Stimulated activated CD4-positive, alpha-beta T cell treated with anti-CD3 and anti-CD28 coated beads, TNF-alpha, amount 100 ng/mL, for 4 hours (primary cell): ENCODE results near the gene TRAF7.
A peak's percentile ranks its signal among the peaks of the same experiment; 100 is the strongest.

ENCODE experiments used
- DNase-seq, 3 experiments: peaks; one replicate each; pipeline ENCODE4 v3.0.0-alpha.2; 2020; ENCODE audit warnings: low read depth in 3 of 3

TRAF7 gene

DNA sequence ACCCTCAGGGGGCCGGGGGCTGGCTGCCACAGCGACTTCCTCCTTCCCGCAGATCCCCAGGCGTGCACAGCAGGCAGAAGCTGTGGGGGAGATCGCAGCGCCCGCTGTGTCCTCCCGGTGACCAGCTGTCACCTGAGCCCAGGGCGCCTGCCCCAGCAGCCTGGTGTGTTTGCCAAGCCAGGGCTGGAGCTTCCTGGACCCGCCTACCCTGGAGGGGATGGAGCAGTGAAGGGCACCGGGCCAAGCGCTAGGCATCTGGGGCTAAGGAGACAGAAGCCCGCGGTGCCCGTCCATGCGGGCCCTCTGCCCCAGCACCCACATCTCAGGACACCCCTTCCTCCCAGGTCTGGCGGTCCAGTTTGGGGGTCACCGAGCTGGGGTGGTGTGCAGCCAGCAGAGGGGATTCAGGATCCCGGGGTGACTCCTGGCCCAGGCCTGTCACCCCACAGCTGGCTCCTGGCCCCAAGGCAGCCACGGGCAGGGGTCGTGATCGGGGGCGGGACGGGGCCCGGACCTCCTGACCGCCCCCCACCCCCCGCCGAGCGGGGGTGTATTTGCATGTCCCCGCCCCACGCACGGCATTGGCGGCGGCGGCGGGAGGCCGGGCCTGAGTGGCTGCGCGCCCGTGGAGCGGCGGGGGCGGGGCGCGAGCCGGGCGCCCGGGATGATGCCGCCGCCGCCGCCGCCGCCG, 7.5 kb upstream of the TRAF7 start, which contains the start of gene RAB26:
TSS of gene RAB26 (plus strand) at position 645 of the 691 bp plus-strand sequence. CDS start 159 bp downstream, outside the sequence.
- DNase-seq: peak in 2 of 3 experiments; percentile 17 to 36

DNA sequence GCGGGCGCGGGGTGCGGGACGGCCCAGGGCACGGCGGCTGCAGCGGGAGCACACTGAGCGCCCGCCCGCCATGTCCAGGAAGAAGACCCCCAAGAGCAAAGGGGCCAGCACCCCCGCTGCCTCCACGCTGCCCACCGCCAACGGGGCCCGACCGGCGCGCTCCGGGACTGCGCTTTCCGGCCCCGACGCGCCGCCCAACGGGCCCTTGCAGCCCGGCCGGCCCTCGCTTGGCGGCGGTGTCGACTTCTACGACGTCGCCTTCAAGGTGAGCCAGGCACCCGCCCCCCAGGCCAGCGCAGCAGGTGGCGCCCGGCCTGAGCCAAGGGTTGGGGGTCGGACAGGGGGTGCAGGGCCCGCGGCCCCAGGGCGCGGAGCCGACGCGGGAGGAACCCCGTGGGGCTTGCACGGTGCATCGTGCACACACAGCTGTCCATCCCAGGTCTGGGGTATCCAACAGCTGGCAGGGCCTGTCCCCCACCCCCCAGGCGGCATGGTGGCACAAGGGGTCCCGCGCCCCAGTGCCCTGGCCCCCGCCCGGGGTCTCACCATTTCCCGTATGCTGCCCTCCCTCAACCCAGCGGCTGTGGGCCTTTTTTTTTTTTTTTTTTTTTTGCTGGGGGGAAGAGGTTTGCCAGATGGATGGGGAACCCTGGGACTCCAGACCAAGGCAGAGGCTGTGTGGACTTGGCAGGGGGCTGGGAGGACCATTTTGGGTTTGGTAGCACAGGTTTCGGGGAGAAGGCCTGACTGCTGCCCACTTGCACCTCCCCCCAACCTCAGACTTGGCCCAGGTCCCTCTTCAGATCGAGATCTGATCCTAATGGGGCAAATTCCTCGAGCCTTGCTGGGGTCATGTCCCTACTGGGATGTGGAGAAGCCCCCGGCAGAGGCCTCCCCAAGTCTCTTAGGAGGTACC, 6.6 kb upstream of the TRAF7 start:
- no peak for DNase-seq

GRCh38 chr16:2149630-2150417, 5.8 kb upstream of the TRAF7 start:
- peak in 1 of 3 experiments; percentile 18 for DNase-seq

DNA sequence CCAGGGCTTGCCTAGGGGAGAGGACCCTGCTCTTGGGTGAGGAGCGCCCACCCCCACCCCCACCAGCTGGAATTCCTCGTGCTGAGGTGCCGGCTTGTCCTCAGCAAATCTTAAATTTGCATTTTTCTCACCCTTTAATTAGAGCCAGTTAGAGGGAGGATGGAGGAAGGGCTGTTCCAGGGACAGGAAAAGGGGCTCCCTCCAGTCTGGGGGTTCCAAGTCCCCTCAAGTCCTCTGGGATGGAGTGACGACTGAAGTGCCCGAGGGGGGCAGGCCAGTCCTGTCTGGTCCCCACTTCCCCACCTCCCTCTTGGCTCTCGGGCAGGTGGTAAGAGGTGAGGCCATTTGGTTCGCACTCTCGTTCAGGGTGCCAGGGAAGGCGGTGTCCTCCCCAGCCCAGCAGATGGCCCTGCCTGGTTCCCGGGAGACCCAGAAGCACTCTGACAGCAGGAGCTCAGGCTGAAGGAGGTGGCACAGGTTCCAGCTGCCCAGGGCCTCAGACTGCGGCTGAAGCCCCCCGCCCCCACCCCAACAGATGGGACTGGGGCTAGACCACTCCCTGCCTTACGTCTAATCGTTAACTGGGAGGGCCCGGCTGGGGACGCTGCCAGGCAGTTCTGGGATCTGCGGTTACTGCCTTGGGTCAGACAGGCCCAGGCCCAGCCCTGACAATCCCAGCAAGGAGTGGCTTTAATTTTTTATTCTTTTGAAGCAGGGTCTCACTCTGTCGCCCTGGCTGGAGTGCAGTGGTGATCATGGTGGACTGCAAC, 5.0 kb upstream of the TRAF7 start:
- DNase-seq: peak in 1 of 3 experiments; percentile 17

DNA sequence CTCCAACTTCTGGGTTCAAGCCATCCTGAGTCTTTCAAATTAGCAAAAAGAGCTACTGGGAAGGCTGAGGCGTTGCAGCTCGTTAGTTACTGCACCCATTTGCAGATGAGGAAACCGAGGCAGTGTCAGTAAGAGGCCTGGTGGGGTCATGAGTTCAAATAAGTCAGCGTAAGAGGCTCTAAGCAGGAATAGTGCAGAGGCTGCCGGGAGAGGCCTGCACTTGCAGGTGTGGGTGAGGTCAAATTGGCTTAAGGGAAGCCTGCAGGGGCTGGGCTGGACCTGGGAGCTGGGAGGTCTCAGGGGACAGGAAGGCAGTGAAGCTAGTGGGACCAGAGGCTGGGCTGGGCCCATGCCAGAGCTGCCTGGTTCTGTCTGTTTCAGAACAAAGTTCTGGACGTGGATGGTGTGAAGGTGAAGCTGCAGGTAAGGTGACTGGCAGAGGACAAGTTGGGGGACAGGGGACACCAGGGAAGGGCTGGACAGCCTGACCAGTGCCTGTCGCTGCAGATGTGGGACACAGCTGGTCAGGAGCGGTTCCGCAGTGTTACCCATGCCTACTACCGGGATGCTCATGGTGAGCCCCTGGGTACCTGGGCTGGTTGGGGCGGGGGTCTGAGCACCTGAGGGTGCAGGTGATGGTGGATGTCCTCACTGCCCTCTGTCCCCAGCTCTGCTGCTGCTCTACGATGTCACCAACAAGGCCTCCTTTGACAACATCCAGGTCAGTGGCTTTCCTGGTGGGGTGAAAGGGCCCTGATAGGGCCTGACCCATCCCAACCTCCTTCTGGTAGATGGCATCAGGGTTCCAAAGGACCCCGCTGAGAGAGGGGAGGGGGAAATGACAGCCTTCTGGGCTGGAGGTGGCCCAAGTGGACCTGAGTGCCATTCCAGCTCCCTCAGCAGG, 4.1 kb upstream of the TRAF7 start:
- DNase-seq: peak in 1 of 3 experiments; percentile 24

DNA sequence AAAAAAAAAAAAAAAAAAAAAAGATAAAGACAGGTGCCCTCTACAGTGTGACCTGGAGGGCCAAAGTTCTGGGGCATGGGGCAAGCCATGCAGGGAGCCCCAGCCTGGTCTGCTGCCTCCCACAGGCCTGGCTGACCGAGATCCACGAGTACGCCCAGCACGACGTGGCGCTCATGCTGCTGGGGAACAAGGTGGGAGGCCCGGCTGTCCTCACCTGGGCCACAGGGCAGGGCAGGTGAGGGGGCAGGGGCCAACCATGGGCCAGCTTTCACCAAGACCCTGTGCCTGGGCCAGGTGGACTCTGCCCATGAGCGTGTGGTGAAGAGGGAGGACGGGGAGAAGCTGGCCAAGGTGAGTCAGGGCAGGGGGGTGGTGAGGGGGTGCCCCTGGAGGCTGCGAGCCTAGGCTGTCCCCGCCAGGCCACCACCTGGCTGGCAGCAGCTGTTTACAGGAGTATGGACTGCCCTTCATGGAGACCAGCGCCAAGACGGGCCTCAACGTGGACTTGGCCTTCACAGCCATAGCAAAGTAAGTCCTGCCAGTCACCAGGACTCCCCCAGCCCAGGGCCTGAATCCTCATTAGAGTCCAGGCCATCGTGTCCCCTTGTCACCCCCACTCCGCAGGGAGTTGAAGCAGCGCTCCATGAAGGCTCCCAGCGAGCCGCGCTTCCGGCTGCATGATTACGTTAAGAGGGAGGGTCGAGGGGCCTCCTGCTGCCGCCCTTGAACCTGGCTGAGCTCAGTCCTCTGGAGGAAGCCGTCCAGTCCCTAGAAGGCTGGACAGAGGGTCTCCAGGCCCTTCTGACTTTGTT, 2.7 kb upstream of the TRAF7 start:
- peak in 1 of 3 experiments; percentile 25 for DNase-seq

GRCh38 chr16:2154533-2155090, 970 bp upstream of the TRAF7 start:
- no peak for DNase-seq

DNA sequence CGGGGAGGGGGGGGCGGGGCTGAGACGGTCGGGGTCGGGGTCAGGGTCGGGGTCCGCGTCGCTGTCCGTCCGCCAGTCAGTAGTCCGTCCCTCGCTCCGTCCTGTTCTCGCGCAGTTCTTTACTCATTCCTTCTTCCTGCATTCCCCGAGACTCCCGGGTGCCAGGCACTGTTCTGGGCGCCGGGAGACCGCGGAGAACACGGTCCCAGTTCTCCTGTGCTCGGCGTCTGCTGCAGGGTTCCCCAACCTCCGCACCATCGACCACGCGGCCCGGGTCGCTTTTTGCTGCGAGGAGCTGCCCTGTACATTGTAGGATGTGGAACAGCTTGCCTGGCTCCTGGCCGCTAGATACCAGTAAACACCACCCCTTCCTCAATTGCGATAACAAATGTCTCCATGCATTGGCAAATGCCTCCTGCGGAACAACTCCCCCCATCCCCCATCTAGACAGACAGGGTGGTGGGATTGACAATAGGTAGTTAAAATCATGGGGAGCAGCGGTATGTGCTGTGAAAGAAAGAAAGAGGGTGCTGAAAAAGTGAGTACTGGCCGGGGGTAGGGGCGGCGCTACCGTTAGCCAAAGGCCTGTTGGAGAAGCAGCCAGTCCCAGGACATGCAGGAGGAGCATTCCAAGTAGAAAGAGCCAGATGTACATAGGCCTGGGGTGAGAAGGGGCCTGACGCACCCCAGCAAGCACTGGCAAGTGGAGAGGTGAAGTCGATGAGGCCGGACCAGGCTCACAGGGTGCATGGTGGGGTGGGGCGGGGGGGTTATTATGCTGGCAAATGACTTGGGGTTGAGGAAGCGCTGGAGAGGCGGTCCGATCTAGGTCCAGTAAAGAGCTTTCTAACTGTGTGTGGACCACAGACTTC, 631 bp downstream of the TRAF7 start:
- DNase-seq: no peak

GRCh38 chr16:2156849-2157224, 1.3 kb downstream of the TRAF7 start:
- DNase-seq: no peak

DNA sequence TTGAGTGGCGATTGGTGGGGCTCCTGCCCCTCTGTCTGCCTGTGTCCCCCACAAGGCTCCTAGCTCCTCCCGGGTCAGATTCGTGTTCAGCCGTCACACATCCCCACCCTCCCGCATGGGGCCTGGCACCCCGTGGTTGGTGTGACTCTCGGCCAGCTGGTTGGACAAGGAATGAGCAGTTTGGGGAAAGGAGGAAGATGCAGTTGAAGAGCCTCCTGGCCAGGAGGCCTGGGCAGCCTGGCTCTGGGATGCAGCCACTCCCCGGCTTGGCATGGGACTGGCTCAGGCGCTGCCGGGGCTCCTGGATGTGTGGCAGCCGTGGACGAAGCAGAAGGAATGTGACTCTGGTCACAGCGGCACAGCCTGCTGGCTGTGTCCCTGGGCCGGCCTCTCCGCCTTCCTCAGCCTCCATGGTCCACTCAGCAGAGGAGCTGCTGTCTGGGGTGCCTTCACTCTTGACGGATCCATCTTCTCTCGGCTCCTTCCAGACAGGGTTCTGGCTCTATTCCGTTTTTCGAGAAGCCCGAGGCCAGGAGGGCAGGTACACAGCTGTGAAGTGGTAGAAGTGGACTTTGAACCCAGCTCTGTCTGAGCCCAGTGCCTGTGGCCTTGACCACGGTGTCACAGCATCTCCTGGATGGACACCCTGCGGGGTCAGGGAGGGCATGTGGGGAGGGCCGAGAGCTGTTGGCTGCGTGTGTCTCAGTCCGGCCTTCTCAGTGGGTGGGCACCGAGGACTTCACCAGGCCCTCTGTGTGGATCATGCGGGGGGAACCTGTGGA, 2.1 kb downstream of the TRAF7 start:
- DNase-seq: no peak

DNA sequence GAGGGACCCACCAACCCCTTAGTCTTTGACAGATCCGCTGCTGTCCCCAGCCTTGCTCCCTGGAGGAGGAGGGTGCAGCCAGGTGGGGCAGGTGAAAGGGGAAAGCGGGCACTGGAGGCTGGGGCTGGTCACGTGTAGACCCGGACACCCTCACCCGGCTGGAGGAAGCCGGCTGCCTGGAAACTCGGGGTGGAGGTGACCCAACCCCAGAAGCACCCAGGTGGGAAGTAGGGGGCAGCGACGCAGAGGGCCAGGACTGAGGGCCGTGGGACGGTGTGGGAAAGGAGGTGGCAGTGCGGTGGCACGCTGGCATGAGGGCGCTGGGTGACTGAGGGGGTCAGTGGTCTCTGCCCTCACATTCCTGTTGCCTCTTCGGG, 2.7 kb downstream of the TRAF7 start:
- no peak for DNase-seq

- DNase-seq: no peak
These were observed 3.7 kb downstream of the TRAF7 start for GRCh38 chr16:2159175-2159838.

- no peak for DNase-seq
These were observed 5.5 kb downstream of the TRAF7 start for GRCh38 chr16:2160915-2161551.

DNA sequence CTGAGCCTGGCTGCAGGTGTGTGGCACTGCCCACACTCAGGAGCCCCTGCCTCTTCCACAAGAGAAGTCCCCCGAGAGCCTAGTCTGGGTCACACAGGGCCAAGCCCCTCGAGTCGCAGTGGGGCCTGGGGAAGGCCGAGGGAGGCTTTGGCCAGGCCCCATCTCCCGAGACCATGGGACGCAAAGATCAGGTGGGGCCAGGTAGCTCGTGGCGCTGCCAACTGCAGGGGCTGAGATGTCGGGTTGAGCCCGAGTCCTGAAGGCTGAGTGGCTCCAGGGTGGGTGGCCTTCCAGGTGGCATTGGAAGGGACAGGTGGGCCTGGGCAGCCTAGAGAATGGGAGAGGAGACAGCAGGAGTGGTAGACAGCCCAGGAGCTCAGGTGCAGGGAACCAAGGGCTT, 6.3 kb downstream of the TRAF7 start:
- no peak for DNase-seq

DNA sequence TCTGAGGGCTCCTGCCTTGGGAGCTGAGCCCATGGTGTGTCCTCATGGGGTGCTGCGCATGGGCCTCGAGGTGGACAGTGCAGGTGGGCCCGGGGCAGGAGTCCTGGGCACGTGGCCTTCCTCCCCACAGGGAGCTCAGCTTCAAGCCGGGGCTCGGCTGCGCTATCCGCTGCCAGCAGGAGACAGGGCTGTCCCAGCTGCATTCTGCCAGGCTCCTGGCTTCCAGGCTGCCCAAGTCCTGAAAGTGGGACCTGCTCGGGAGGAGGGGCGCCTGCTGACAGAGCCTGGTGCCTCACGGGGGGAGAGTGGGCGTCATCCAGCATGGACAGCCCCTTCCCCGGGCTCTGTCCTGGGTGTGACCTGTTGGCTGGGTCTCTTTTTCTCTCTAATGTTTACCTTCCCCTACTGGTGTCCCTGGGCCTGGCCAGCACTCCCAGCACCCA, 7.1 kb downstream of the TRAF7 start:
- no peak for DNase-seq

DNA sequence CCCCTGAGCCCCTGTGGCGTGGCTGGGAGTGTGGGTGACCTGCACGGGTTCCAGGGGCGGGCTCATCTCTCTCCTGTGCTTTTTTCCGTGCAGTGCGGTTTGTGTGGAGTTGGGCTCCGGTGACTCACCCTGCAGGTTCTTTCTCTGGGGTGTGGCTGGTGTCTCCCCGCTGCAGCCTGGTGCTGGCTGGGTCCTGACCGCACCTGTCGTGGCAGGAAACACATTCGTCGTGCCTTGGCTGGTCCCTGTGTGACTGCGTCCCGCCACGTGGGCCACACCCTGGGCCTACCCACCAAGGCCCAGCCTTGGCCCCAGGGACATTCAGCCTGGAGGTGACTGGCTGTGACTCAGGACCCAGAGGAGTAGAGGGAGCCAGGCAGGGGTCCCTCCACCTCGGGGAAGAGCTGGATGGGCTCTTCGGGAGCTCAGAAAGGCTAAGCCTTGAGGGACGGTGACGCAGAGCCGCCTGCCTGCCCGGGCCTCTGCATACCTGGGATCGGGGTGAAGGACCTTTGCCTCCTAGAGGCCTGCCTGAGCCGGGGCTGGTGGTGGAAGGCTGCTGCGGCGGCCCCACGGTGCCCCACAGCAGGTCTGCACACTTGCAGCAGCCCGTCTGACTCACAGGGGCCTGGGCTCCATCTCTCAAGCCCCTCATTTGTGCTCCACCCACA, 7.8 kb downstream of the TRAF7 start:
- no peak for DNase-seq
